Fibroblast of pulmonary artery (primary cell): Measurements from ENCODE around the gene ZNF267.
"Not testable (repeated sequence)": the region's sequence is repeated elsewhere in the genome, so short reads cannot be mapped to it uniquely, and the experiment has no call there.

Experiments used
- DNase-seq: peaks from one replicate; pipeline ENCODE4 v3.0.0-alpha.2; 2010; ENCODE audit warnings: low read depth
- H3K4me3 ChIP-seq: replicated peaks from 2 replicates; pipeline ENCODE4 v1.5.1; 2011; ENCODE audit warnings: low read depth, mild to moderate bottlenecking, control low read depth, low read length, moderate library complexity
- TF ChIP-seq, protein P1 (sequence below): IDR thresholded peaks from 2 replicates; pipeline ENCODE4 v1.5.1; 2011; ENCODE audit warnings: mild to moderate bottlenecking, control low read depth, low read length, inconsistent platforms; ENCODE audit errors: missing control alignments

Gene ZNF267

DNA sequence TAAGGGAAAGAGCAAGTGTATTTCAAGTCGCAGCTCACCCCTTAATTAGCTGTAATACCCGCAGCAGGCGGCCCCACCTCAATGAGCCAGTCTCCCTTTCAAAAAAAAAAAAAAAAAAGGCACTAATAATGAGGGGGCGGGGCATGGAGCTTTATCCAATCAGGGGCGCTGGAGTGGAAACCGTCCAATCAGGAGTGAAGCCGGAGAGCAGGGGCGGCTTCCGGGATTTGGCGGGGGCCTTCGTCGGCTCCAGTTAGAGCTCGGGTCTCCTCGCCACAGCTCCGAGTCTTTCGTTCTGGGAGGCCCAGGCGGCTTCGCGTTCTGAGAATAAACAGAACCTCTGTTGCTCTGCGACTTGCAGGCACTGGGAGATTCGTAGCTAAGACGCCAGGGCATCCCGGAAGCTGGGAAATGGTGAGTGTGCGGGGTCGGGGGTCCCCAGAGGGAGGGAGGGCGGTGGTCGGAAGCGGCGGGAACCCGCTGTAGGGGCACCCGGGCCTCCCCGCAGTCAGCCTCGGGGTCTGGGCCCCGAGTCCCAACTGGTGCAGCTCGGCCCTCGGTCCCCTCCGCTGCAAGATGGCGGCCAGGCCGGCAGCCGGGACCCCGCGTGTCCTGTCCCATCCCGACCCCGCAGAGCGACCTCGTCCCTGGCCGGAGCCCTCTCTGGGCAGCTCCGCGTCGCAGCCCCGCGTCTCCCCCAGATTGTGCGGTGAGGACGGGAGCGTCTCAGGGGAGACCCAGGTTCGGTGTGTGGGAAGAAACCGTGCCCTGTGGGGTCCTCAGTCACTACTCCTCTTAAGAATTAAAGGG, at the start of gene ZNF267:
TSS of gene ZNF267 (plus strand) at position 252 of the 810 bp plus-strand sequence. CDS start at position 412, 160 bp downstream.
- peak within 1 kb of the TSS; percentile 95 for H3K4me3 ChIP-seq
- DNase-seq: peak; percentile 91
- TF ChIP-seq, protein P1, sequence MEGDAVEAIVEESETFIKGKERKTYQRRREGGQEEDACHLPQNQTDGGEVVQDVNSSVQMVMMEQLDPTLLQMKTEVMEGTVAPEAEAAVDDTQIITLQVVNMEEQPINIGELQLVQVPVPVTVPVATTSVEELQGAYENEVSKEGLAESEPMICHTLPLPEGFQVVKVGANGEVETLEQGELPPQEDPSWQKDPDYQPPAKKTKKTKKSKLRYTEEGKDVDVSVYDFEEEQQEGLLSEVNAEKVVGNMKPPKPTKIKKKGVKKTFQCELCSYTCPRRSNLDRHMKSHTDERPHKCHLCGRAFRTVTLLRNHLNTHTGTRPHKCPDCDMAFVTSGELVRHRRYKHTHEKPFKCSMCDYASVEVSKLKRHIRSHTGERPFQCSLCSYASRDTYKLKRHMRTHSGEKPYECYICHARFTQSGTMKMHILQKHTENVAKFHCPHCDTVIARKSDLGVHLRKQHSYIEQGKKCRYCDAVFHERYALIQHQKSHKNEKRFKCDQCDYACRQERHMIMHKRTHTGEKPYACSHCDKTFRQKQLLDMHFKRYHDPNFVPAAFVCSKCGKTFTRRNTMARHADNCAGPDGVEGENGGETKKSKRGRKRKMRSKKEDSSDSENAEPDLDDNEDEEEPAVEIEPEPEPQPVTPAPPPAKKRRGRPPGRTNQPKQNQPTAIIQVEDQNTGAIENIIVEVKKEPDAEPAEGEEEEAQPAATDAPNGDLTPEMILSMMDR: no peak

DNA sequence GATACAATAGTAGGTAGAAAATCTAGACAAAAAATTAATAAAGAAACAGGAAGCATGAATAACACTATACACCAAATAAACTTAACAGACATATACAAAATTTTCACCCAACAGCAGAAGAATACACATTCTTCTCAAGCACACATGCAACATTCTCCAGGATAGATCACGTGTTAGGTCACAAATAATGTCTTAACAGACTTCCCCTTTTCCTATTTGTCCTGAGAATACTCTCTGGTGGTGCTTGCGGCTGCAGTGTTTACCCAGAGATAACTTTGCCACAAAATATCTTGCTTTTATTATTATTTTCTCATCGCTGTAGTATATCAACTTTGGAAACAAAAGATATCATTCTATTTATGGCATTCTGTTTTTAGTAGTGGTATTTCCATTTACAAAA, 40.6 kb upstream of the ZNF267 start:
- TF ChIP-seq, protein P1: no peak
- H3K4me3 ChIP-seq: no peak overlapping the region
- no peak for DNase-seq

DNA sequence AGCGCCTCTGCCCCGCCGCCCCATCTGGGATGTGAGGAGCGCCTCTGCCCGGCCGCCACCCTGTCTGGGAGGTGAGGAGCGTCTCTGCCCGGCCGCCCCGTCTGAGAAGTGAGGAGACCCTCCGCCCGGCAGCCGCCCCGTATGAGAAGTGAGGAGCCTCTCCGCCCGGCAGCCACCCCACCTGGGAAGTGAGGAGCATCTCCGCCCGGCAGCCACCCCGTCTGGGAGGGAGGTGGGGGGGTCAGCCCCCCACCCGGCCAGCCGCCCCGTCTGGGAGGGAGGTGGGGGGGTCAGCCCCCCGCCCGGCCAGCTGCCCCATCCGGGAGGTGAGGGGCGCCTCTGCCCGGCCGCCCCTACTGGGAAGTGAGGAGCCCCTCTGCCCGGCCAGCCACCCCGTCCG, 37.2 kb upstream of the ZNF267 start:
- not testable (repeated sequence) for DNase-seq, H3K4me3 ChIP-seq

DNA sequence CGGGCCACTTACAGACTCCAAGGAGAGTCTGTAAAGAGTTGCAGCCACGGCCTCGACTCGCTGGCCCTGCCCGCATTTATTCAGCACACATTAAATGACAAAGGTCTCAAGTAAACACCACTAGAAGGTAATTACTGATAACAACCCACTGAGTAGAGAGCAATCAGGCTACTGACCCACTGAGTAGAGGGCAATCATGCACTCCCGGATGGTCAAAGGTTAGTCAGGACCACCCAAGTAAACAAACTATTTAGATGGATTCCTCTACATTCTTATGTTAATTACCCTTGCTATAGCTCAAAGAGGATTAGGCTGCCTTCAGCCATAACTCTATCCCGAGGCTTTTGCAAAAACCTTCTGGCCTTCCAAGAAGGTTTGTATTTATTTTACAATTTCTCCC, 30.7 kb upstream of the ZNF267 start:
- TF ChIP-seq, protein P1: no peak
- no peak overlapping the region for H3K4me3 ChIP-seq
- no peak for DNase-seq

DNA sequence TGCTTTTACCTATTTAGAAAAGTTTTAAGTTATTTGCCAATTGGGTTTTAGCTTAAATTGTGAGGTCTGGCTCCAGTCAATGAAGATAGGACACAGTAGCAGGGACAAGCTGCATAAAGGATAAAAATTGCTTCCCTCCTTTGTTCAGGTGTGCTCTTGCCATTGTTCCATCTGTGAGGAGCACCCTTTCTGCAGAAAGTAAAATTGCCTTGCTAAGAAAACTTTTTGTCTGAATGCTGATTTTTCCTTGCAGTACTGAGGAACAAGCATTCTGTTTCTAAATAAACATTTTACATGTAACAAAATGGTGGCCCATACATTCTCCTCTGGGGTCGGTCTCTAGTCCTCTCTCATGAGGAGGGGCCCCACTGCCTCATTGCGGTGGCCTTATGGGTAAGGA, 25.0 kb upstream of the ZNF267 start:
- H3K4me3 ChIP-seq, DNase-seq: not testable (repeated sequence)

DNA sequence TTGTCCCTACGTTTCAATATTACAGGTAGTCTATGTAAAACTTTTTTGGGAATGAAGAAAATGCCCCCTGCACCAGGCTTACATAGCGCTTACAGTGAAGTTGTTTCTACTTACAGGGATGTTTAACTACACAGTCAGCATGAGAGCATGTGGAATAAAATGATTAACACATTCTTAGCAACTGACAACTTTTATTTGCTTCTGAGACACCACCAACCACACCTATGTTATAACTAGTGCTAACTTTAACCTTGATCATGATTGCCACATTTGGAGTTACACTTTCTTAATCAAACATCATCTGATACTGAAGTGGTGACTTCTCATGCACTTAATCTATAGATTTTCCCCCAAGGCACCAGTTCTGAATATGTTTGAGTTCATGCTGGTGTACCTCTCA, 20.3 kb upstream of the ZNF267 start:
- TF ChIP-seq, protein P1: no peak
- DNase-seq: no peak
- no peak overlapping the region for H3K4me3 ChIP-seq

DNA sequence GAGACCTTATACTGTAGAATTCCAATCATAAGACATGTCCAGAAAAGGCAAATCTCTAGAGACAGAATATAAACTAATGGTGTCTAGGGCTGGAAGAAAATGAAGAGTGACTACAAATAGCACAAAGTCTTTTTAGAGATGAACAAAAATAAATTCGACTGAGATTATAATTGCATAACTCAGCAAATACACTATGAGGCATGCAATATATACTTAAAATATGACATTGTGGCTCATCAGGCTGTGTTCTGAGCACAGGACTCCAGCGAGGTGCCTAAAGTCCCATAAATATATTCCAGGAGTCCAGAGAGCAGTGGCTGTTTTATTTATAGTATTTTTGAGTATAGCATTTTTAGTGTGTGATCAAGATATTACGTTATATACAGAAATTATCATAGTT, 13.1 kb upstream of the ZNF267 start:
- TF ChIP-seq, protein P1: no peak
- H3K4me3 ChIP-seq: no peak overlapping the region
- DNase-seq: no peak

DNA sequence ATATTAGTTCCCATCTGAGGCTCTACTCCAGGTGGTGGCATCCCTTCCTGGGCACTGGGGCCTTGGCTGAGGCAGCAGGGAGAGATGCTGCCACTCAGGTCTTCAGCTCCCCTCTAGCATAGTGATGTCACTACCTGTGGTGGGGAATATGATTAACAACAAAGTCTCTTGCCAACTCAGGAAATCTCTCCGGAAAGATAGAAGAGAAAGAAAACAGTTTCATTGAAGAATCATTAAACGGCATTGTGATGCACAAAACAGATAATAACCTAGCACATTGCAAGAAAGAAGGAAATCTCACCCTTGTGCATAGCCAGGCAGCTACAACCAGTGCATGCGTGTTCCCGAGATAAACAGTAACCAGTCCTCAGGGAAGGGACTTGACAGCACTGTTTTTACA, 12.2 kb upstream of the ZNF267 start:
- no peak for DNase-seq
- no peak overlapping the region for H3K4me3 ChIP-seq
- TF ChIP-seq, protein P1: no peak
